Upper lobe of left lung (tissue), 6 donors: ENCODE measurements around the gene TAAR9. TPM values are rescaled to one million over a fixed set of nuclear protein-coding genes. Genes with fewer than 3 reads are reported as not detected.

Source experiments
- ATAC-seq, 2 donors: fragments of 200-7000 bp; cut with Tn5 transposase; one replicate each; pipeline ENCODE4 v1.9.1; 2022; ENCODE audit warnings: mild to moderate bottlenecking in 2 of 2, moderate library complexity in 2 of 2; ENCODE audit not compliant: low FRiP score in 2 of 2
- DNase-seq, 2 donors: peaks; one replicate each; pipeline ENCODE4 v3.0.0-alpha.2; 2019 to 2020
- H3K27ac ChIP-seq, 4 donors: fragments of 200-600 bp; sonication (generic); one replicate each; pipeline ENCODE4 v1.5.1; 2016 to 2019
- H3K27me3 ChIP-seq, 4 donors: fragments of 200-600 bp; sonication (generic); one replicate each; pipeline ENCODE4 v1.5.1; 2017 to 2019
- H3K36me3 ChIP-seq, 4 donors: fragments of 200-600 bp; sonication (generic); one replicate each; pipeline ENCODE4 v1.5.1; 2016 to 2019
- H3K4me1 ChIP-seq, 4 donors: fragments of 200-600 bp; sonication (generic); one replicate each; pipeline ENCODE4 v1.5.1; 2018 to 2019
- H3K4me3 ChIP-seq, 4 donors: fragments of 200-600 bp; sonication (generic); one replicate each; pipeline ENCODE4 v1.5.1; 2017 to 2019; ENCODE audit warnings: mild to moderate bottlenecking in 2 of 4, moderate library complexity in 1 of 4
- H3K9me3 ChIP-seq, 4 donors: fragments of 200-600 bp; sonication (generic); one replicate each; pipeline ENCODE4 v1.5.1; 2018 to 2019
- CTCF ChIP-seq, 6 experiments: fragments of 450-650 bp in 4 of 6; fragments of 200-600 bp in 2 of 6; sonication (generic) in 2 of 6; IDR thresholded peaks; one replicate each; pipeline ENCODE4 v1.5.1; 2016 to 2019; ENCODE audit warnings: antibody characterized with exemption in 6 of 6
- EP300 ChIP-seq, 4 donors: sonication (generic); formaldehyde crosslinking; IDR thresholded peaks; one replicate each; pipeline ENCODE4 v1.5.1; 2017; ENCODE audit warnings: antibody characterized with exemption in 4 of 4, control low read depth in 2 of 4
- POLR2A ChIP-seq, 4 donors: fragments of 450-650 bp; IDR thresholded peaks; one replicate each; pipeline ENCODE4 v1.5.1; 2016 to 2017; ENCODE audit warnings: antibody characterized with exemption in 4 of 4, mild to moderate bottlenecking in 2 of 4
- POLR2AphosphoS5 ChIP-seq, 2 donors: sonication (generic); formaldehyde crosslinking; IDR thresholded peaks; one replicate each; pipeline ENCODE4 v1.5.1; 2017; ENCODE audit warnings: antibody characterized with exemption in 2 of 2
- WGBS, 2 donors: methylation state at CpG; one replicate each; pipeline ENCODE4 v1.1.5; 2017 to 2018; 5-methylcytosine and 5-hydroxymethylcytosine counted together
- total RNA-seq, 6 donors: library from RNA; depleted of rRNA in 4 of 6; stranded (reverse); fragments of >200 nt in 4 of 6; gene quantifications; one replicate each; pipeline versions ENCODE4 v1.1.0 to v1.2.1, GENCODE V29; 2016 to 2021
- donor health status: DM: no; HTN: no; CAD: no; lungs with moderate emphysema.
- donor health status: DM: no; HTN: yes; CAD: no; lungs with severe emphysema.

The TAAR9 gene
- total RNA-seq, 6 donors from 2014 or later = not detected

- H3K27ac ChIP-seq = no peak overlapping the region
- H3K4me1 ChIP-seq = peaks cover 34 to 57% (median 47%) of the 10 kb centered on the region in 4 donors
- 48 to 61% methylated on average over 2 of the region's 2 CpGs for WGBS, 2 donors
- H3K4me3 ChIP-seq = no peak overlapping the region
- H3K36me3 ChIP-seq = peaks cover 0 to 20% (median 11%) of the 10 kb centered on the region in 4 donors
- no peak for ATAC-seq
- no peaks in the 10 kb centered on the region for H3K9me3 ChIP-seq
- H3K27me3 ChIP-seq = no peaks in the 10 kb centered on the region
- no peak for DNase-seq
- TF ChIP-seq CTCF (IDR thresholded peaks at IDR 0.05) (no peak), EP300 (IDR thresholded peaks at IDR 0.05) (no peak), POLR2A (IDR thresholded peaks at IDR 0.05) (no peak)
These were observed 31.6 kb upstream of the TAAR9 start for GRCh38 chr6:132506461-132506860.

DNA sequence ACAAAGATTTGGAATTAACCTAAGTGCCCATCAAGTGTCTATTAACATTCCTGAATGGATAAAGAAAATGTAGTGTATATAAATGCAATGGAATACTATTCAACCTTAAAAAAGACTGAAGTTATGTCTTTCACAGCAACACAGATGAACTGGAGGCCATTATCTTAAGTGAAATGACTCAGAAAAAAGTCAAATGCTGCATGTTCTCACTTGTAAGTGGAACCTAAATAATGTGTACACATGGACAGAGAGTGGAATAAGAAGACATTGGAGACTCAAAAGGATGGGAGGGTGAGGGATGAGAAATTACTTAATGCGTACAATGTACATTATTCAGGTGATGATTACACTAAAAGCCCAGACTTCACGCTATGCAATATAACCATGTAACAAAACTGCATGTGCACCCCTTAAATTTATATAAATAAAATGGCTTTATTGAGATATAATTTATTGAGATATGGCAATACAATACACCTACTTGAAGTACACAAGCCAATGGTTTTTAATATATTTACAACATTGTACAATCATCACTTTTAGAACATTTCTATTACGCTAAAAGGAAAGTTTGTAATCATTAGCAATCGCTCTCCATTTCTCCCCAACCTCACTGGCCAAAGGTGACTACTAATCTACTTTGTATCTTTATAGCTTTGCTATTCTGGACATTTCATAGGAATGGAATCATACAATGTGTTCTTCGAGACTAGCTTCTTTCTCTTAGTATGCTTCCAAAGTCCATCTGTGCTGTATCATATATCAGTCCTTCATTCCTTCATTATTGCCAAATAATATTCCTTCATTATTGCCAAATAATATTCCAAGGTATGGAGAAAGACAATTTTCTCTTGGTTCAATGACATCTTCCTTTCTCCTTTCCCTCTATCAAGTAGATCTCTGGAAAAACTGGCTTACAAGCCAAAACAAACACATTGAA is 30.9 kb upstream of the TAAR9 start:
- no peaks in the 10 kb centered on the region for H3K9me3 ChIP-seq
- no peak overlapping the region for H3K27ac ChIP-seq
- no peak for TF ChIP-seq POLR2AphosphoS5 (IDR thresholded peaks at IDR 0.05)
- no peak for TF ChIP-seq CTCF (IDR thresholded peaks at IDR 0.05)
- no peak for TF ChIP-seq EP300 (IDR thresholded peaks at IDR 0.05)
- TF ChIP-seq POLR2A (IDR thresholded peaks at IDR 0.05) = no peak
- ATAC-seq (no peak), DNase-seq (no peak)
- H3K4me3 ChIP-seq = no peak overlapping the region
- peaks cover 38 to 64% (median 53%) of the 10 kb centered on the region in 4 donors for H3K4me1 ChIP-seq
- H3K27me3 ChIP-seq = no peaks in the 10 kb centered on the region
- WGBS, 2 donors = 95 to 96% methylated on average over 5 of the region's 5 CpGs
- H3K36me3 ChIP-seq = peaks cover 0 to 13% (median 5%) of the 10 kb centered on the region in 4 donors

- Histone ChIP-seq H3K27ac (peak overlapping the region; percentile 84 to 96 (median 91)), H3K4me3 (peak overlapping the region in 3 of 4 donors; percentile 78 to 94 (median 88)), H3K4me1 (peaks cover 26 to 58% (median 38%) of the 10 kb centered on the region in 4 donors), H3K27me3 (no peaks in the 10 kb centered on the region), H3K9me3 (no peaks in the 10 kb centered on the region), H3K36me3 (no peaks in the 10 kb centered on the region)
- peak in 1 of 2 donors; percentile 54 for DNase-seq
- no peak for ATAC-seq
- WGBS, 2 donors = 20 to 32% methylated on average over 4 of the region's 4 CpGs
- TF ChIP-seq POLR2AphosphoS5 (IDR thresholded peaks at IDR 0.05) (peak in 1 of 2 donors; percentile 24), EP300 (IDR thresholded peaks at IDR 0.05) (no peak), POLR2A (IDR thresholded peaks at IDR 0.05) (peak in 1 of 4 donors; percentile 26)
These were observed 26.8 kb upstream of the TAAR9 start for GRCh38 chr6:132511210-132511830.

- TF ChIP-seq POLR2AphosphoS5 (IDR thresholded peaks at IDR 0.05) = no peak
- no peak for TF ChIP-seq CTCF (IDR thresholded peaks at IDR 0.05)
- no peak for TF ChIP-seq POLR2A (IDR thresholded peaks at IDR 0.05)
- TF ChIP-seq EP300 (IDR thresholded peaks at IDR 0.05) = no peak
- peak overlapping the region; percentile 48 to 94 (median 83) for H3K4me3 ChIP-seq
- H3K4me1 ChIP-seq = peaks cover 24 to 53% (median 36%) of the 10 kb centered on the region in 4 donors
- ATAC-seq = no peak
- WGBS, 2 donors = 11 to 19% methylated on average over 2 of the region's 2 CpGs
- H3K27me3 ChIP-seq = no peaks in the 10 kb centered on the region
- no peak for DNase-seq
- no peaks in the 10 kb centered on the region for H3K9me3 ChIP-seq
- peak overlapping the region; percentile 84 to 96 (median 91) for H3K27ac ChIP-seq
- H3K36me3 ChIP-seq = no peaks in the 10 kb centered on the region
These were observed 26.3 kb upstream of the TAAR9 start for GRCh38 chr6:132511831-132512220.

- no peak for ATAC-seq
- WGBS, 2 donors = 0 to 1% methylated on average over 7 of the region's 7 CpGs
- Histone ChIP-seq H3K36me3 (no peaks in the 10 kb centered on the region), H3K4me1 (peaks cover 24 to 52% (median 36%) of the 10 kb centered on the region in 4 donors), H3K9me3 (no peaks in the 10 kb centered on the region), H3K27me3 (no peaks in the 10 kb centered on the region), H3K4me3 (peak overlapping the region; percentile 48 to 94 (median 83)), H3K27ac (peak overlapping the region; percentile 84 to 96 (median 91))
- DNase-seq = no peak
- TF ChIP-seq POLR2AphosphoS5 (IDR thresholded peaks at IDR 0.05) (no peak), EP300 (IDR thresholded peaks at IDR 0.05) (no peak), CTCF (IDR thresholded peaks at IDR 0.05) (no peak), POLR2A (IDR thresholded peaks at IDR 0.05) (no peak)
These were observed 25.8 kb upstream of the TAAR9 start for GRCh38 chr6:132512342-132512637.
